HG03378 (cell line): ENCODE measurements around the gene EGLN1.

Source experiments
- ATAC-seq: cut with Tn5 transposase; IDR thresholded peaks from one replicate; pipeline ENCODE4 v1.9.1; 2021; ENCODE audit warnings: mild to moderate bottlenecking, moderate library complexity; ENCODE audit not compliant: unreplicated experiment

Gene EGLN1

GRCh38 chr1:231334952-231335351 is 87.1 kb downstream of the EGLN1 start:
- no peak for ATAC-seq

DNA sequence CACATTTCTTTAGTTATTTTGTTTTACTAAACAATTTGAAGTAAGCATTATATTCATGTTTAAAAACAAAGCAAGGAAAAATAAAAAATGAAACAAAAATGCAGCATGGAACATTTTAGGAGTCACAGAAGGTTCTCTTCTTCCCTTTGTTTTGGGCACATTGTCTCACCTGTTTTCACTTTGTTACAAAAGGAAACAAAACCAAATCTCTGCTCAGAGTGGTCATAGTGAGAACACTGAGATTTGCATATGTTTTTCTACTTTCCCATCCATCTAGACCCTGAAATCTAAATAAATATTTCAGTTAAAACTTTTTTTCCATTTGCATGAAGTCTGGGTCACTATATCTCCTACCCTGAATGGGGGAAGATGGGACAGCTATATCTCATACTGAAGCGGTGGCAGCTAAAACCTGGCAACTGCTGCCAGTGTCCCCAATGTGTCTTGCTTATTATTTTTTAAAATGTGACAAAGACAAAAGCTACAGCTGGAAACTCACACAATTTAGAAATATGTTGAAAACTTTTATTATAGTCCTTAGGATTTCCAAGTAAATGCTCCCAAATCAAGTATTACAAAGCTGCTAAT is 87.9 kb downstream of the EGLN1 start:
- ATAC-seq, result no peak

GRCh38 chr1:231332761-231333160 is 89.3 kb downstream of the EGLN1 start:
- no peak for ATAC-seq

DNA sequence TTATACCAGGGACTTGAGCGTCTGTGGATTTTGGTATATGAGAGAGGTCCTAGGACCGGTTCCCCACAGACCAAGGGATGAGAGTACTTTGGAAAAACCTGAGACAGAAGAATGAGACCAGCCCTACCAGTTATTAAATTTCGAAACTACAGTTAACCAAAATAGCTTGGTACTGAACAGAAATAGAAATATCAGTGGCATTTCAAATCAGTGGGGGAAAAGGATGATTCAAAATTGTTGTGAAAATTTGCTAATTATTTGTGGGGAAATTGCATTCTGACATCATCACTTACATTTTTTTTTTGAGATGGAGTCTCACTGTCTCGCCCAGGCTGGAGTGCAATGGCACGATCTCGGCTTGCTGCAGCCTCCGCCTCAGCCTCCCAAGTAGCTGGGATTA is 92.6 kb downstream of the EGLN1 start:
- ATAC-seq, result no peak

DNA sequence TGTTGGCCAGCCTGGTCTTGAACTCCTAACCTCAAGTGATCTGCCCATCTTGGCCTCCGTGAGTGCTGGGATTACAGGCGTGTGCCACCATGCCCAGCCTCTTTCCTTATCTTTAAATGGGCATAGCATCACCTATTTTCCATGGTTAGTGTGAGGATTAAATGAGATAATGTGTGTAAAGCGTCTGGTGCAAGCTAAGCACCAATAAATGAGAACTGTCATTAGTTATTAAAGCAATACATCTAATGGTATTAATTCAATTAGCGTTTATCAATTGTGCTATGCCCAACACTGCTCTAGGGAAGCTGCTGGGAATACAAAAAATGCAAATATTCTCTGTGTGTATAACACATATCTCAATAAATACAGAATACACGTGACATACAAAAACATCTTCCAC is 94.5 kb downstream of the EGLN1 start:
- ATAC-seq, result no peak

DNA sequence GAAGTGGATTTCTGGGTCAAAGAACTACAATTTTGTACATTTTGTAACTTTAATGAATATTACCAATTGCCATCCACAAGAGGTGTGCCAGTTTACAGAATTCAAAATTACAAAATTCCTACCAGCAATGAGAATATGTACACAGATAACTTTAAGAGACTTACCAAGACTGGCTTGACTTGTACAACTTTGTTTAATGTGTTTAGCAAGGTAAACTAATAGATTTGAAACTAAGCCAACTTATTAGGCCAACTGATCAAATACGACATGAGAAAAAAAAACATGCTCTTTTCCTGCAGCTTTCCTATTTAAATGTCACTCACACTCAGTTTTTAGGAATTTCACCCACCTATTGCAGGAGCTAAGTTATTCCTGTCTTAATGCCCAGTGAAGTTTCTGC is 95.8 kb downstream of the EGLN1 start:
- ATAC-seq, result no peak

DNA sequence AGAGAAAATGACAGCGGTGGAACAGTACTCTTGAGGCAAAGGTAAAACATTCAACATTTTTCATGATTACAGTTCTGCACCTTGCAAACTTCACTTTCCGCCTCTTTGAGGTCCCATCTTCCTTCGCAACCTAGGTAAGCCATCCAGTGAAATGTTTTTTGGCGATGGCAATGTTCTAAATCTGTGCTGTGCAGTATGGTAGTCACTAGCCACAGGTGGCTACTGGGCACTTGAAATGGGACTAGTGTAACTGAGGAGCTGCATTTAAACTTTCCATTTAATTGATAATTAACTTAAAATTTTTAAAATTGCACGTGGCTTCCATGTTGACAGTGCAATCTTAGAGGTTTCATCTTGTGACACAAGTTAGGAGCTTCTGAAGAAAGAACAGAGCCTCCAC is 97.4 kb downstream of the EGLN1 start:
- no peak for ATAC-seq

DNA sequence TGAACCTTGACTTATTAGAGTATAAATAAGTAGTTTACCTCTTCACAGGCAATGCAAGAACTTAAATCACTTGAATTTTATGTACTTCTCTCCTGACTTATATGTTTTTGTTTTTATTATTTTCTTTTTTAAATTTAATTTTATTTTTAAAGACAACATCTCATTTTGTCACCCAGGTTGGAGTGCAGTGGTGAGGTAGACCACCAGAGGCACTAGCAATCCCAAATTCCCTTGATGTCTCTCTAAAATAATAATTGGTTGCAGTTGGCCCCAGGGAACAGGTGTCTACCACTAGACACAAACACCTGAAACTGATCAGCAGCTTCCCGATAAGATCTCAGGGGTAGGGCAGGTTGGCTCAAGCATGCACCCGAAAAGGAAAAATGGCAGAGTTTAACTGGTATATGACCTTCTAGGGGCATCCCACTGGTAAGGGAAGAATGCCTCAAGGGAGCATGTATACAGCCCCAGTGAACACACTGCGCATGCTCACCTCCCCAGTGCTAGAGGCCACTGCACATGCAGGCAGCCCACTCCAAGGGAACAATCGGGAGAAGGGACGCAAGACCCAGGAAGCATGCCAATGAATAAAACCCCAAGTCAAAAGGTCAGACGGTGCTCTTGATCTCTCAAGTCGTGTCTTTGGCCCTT is 99.1 kb downstream of the EGLN1 start:
- no peak for ATAC-seq

DNA sequence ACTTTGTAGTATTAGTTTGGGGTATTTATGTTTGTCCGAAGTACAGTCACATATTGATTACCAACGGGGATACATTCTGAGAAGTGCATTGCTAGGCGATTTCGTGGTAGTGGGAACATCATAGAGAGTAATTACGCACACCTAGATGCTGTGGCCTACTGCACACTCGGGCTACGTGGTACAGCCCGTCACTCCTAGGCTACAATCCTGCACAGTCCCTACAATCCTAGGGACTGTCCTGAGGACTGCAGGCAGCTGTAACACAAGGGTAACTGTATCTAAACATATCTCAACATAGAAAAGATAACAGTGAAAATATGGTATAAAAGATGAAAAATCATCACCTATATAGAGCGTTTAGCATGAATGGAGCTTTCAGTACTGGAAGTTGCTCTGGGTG is 103.0 kb downstream of the EGLN1 start:
- no peak for ATAC-seq

DNA sequence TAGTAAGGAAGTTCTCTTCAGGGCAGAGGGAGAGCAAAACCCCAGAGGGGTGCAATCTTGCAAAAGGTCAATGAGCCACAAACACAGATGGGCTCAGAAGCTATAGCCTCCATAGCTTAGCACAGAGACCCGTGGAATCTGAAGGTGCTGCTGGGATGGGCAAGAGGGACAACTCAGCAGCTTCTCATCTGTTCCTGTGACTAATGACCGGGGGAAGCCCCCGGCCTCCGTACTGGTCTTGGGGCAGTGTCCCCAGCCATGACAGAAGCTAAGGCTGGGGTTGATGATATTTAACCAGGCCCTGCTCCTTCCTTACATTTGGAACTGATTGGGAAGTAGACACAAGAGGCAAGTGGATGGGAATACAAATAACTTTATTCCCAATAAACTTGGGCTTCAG is 103.5 kb downstream of the EGLN1 start:
- no peak for ATAC-seq

GRCh38 chr1:231318015-231318355 is 104.1 kb downstream of the EGLN1 start:
- no peak for ATAC-seq

DNA sequence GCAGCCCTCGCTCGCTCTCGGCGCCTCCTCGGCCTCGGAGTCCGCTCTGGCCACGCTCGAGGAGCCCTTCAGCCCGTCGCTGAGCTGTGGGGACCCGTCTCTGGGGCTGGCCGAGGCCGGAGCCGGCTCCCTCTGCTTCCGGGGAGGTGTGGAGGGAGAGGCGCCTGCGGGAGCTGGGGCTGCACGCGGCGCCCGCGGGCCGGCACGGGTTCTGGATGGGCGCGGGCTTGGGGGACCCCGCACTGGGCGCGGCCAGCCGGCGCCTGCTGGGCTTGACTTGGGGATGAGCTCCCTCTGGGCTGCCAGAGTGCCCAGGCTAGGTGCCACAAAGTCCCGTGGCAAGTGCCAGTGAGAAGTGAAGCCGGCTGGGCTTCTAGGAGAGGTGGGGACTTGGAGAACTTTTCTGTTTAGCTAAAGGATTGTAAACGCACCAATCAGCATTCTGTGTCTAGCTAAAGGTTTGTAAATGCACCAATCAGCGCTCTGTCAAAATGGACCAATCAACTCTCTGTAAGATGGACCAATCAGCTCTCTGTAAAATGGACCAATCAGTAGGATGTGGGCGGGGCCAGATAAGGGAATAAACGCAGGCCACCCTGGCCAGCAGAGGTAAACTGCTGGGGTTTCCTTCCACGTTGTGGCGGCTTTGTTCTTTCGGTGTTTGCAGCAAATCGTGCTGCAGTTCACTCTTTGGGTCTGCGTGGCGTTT is 104.6 kb downstream of the EGLN1 start:
- no peak for ATAC-seq

- ATAC-seq, result no peak
Measured at GRCh38 chr1:231315887-231316286, 106.2 kb downstream of the EGLN1 start.
